Neutrophil (primary cell): ENCODE results near the gene PPM1L.

Experiments
- H3K27ac ChIP-seq: fragments of 200-600 bp; sonication (generic); 2 replicates; pipeline ENCODE4 v1.5.1; 2016; ENCODE audit warnings: mild to moderate bottlenecking, moderate library complexity
- H3K27me3 ChIP-seq: fragments of 200-600 bp; sonication (generic); 2 replicates; pipeline ENCODE4 v1.6.0; 2016; ENCODE audit warnings: mild to moderate bottlenecking
- H3K36me3 ChIP-seq: fragments of 200-600 bp; sonication (generic); 2 replicates; pipeline ENCODE4 v1.5.1; 2017
- H3K4me1 ChIP-seq, 2 experiments: fragments of 200-600 bp in 1 of 2; sonication (generic) in 1 of 2; 1 replicate in 1 of 2; 2 replicates in 1 of 2; pipeline versions ENCODE4 v1.5.1 to v1.6.1; 2013 to 2016; ENCODE audit warnings: low read depth in 1 of 2, low read length in 1 of 2, mild to moderate bottlenecking in 1 of 2, moderate library complexity in 1 of 2; ENCODE audit not compliant: control insufficient read depth in 1 of 2, insufficient read depth in 1 of 2
- H3K4me3 ChIP-seq, 2 experiments: fragments of 200-600 bp in 1 of 2; sonication (generic) in 1 of 2; 1 replicate in 1 of 2; 2 replicates in 1 of 2; pipeline ENCODE4 v1.5.1; 2013 to 2016; ENCODE audit warnings: low read depth in 1 of 2, low read length in 1 of 2, mild to moderate bottlenecking in 1 of 2, moderate library complexity in 1 of 2
- H3K9me3 ChIP-seq: fragments of 200-600 bp; sonication (generic); 2 replicates; pipeline ENCODE4 v1.5.1; 2016
- TF ChIP-seq, protein P1 (sequence below): fragments of 200-600 bp; sonication (generic); IDR thresholded peaks from 2 replicates; pipeline ENCODE4 v1.5.1; 2016; ENCODE audit warnings: antibody characterized with exemption

PPM1L gene

GRCh38 chr3:160778480-160778879, 22.4 kb downstream of the PPM1L start:
- Histone ChIP-seq H3K36me3 (no peaks in the 10 kb centered on the region), H3K27ac (no peak overlapping the region), H3K4me1 (peaks cover 0 to 7% of the 10 kb centered on the region in 2 experiments), H3K27me3 (no peaks in the 10 kb centered on the region), H3K4me3 (no peak overlapping the region), H3K9me3 (no peaks in the 10 kb centered on the region)
- TF ChIP-seq, protein P1, sequence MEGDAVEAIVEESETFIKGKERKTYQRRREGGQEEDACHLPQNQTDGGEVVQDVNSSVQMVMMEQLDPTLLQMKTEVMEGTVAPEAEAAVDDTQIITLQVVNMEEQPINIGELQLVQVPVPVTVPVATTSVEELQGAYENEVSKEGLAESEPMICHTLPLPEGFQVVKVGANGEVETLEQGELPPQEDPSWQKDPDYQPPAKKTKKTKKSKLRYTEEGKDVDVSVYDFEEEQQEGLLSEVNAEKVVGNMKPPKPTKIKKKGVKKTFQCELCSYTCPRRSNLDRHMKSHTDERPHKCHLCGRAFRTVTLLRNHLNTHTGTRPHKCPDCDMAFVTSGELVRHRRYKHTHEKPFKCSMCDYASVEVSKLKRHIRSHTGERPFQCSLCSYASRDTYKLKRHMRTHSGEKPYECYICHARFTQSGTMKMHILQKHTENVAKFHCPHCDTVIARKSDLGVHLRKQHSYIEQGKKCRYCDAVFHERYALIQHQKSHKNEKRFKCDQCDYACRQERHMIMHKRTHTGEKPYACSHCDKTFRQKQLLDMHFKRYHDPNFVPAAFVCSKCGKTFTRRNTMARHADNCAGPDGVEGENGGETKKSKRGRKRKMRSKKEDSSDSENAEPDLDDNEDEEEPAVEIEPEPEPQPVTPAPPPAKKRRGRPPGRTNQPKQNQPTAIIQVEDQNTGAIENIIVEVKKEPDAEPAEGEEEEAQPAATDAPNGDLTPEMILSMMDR = no peak

- peaks cover 0 to 7% of the 10 kb centered on the region in 2 experiments for H3K4me1 ChIP-seq
- no peak overlapping the region for H3K27ac ChIP-seq
- TF ChIP-seq, protein P1 = no peak
- H3K9me3 ChIP-seq = no peaks in the 10 kb centered on the region
- no peak overlapping the region for H3K4me3 ChIP-seq
- no peaks in the 10 kb centered on the region for H3K27me3 ChIP-seq
- H3K36me3 ChIP-seq = no peaks in the 10 kb centered on the region
Observed at GRCh38 chr3:160779040-160779439, 23.0 kb downstream of the PPM1L start.

GRCh38 chr3:160780245-160780644, 24.2 kb downstream of the PPM1L start:
- Histone ChIP-seq H3K4me1 (peaks cover 0 to 7% of the 10 kb centered on the region in 2 experiments), H3K4me3 (no peak overlapping the region), H3K9me3 (no peaks in the 10 kb centered on the region), H3K36me3 (no peaks in the 10 kb centered on the region), H3K27ac (no peak overlapping the region), H3K27me3 (no peaks in the 10 kb centered on the region)
- TF ChIP-seq, protein P1 = no peak

DNA sequence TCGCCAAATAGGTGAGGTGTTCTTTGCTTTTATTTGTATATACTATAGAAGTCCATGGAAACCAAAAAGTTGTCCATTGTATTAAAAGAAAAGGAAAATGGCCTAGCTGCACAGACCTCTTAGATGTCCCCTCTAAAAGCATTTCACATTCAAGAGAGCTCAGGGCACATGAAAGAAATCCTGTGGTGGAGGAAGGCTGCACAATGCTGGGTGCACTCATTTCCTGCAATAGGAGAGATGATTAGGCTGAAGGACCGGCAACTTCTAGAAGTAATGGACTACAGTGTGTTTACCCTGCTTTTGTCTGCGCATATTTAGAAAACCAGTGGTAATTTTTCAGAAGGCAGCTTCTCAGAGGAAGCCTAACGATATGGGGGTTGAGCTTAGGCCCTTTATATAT, 25.4 kb downstream of the PPM1L start:
- no peaks in the 10 kb centered on the region for H3K9me3 ChIP-seq
- no peak overlapping the region for H3K4me3 ChIP-seq
- TF ChIP-seq, protein P1 = no peak
- H3K4me1 ChIP-seq = peaks cover 0 to 7% of the 10 kb centered on the region in 2 experiments
- no peaks in the 10 kb centered on the region for H3K27me3 ChIP-seq
- no peaks in the 10 kb centered on the region for H3K36me3 ChIP-seq
- H3K27ac ChIP-seq = no peak overlapping the region

DNA sequence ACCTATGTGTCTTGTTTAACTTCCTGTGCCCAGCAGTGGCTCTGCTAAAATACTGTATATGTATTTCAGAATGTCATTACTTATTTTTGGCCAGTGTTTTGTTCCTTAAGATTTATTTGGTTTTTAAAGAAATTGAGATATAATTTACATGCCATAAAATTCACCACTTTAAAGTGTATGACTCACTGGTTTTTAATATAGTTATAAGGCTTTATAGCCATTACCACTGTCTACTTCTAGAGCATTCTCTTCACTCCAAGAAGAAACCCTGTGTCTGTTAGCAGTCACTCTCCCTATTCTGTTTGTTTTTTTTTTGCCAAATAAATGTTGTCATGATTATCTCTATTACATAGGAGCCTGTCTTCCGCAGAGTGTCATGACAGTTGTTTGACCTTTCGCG, 25.8 kb downstream of the PPM1L start:
- H3K27me3 ChIP-seq = no peaks in the 10 kb centered on the region
- no peaks in the 10 kb centered on the region for H3K9me3 ChIP-seq
- H3K4me3 ChIP-seq = no peak overlapping the region
- H3K27ac ChIP-seq = no peak overlapping the region
- H3K36me3 ChIP-seq = no peaks in the 10 kb centered on the region
- H3K4me1 ChIP-seq = peaks cover 0 to 7% of the 10 kb centered on the region in 2 experiments
- TF ChIP-seq, protein P1 = no peak

GRCh38 chr3:160784853-160785252, 28.8 kb downstream of the PPM1L start:
- TF ChIP-seq, protein P1 = no peak
- Histone ChIP-seq H3K27ac (no peak overlapping the region), H3K9me3 (no peaks in the 10 kb centered on the region)

More at GRCh38 chr3:160784853-160785252, 28.8 kb downstream of the PPM1L start:
- Histone ChIP-seq H3K27me3 (no peaks in the 10 kb centered on the region), H3K4me1 (peaks cover 0 to 7% of the 10 kb centered on the region in 2 experiments), H3K4me3 (no peak overlapping the region), H3K36me3 (no peaks in the 10 kb centered on the region)
